Measurements from ENCODE around the gene TRIP13.
A peak's percentile ranks its signal among the peaks of the same experiment; 100 is the strongest.
"Not testable (repeated sequence)": the region's sequence is repeated elsewhere in the genome, so short reads cannot be mapped to it uniquely, and the experiment has no call there.

Gene TRIP13

GRCh38 chr5:914612-915011, 21.9 kb downstream of the TRIP13 start:
- H3K36me3 Mint-ChIP-seq, result no peaks in the 10 kb centered on the region
- no peaks in the 10 kb centered on the region for H3K9me3 Mint-ChIP-seq
- no peaks in the 10 kb centered on the region for H3K27me3 Mint-ChIP-seq
- no peak overlapping the region for H3K27ac Mint-ChIP-seq
- peaks cover 3% of the 10 kb centered on the region for H3K4me1 Mint-ChIP-seq
- H3K4me3 Mint-ChIP-seq, result no peak overlapping the region

- not testable (repeated sequence) for H3K36me3 Mint-ChIP-seq, H3K4me1 Mint-ChIP-seq, H3K27ac Mint-ChIP-seq, H3K27me3 Mint-ChIP-seq, H3K9me3 Mint-ChIP-seq, H3K4me3 Mint-ChIP-seq
Observed at GRCh38 chr5:915346-915745, 22.7 kb downstream of the TRIP13 start.

GRCh38 chr5:915946-916345, 23.3 kb downstream of the TRIP13 start:
- Mint-ChIP-seq H3K9me3 (no peaks in the 10 kb centered on the region), H3K36me3 (no peaks in the 10 kb centered on the region), H3K4me1 (peaks cover 3% of the 10 kb centered on the region), H3K27ac (no peak overlapping the region), H3K27me3 (no peaks in the 10 kb centered on the region), H3K4me3 (no peak overlapping the region)

- H3K27ac Mint-ChIP-seq, result no peak overlapping the region
- H3K9me3 Mint-ChIP-seq, result no peaks in the 10 kb centered on the region
- no peak overlapping the region for H3K4me3 Mint-ChIP-seq
- H3K4me1 Mint-ChIP-seq, result peaks cover 3% of the 10 kb centered on the region
- H3K27me3 Mint-ChIP-seq, result no peaks in the 10 kb centered on the region
- no peaks in the 10 kb centered on the region for H3K36me3 Mint-ChIP-seq
Observed at GRCh38 chr5:916441-917293, 24.0 kb downstream of the TRIP13 start.

GRCh38 chr5:918717-919116, 26.0 kb downstream of the TRIP13 start:
- not testable (repeated sequence) for H3K27ac Mint-ChIP-seq

GRCh38 chr5:919356-920000, 26.8 kb downstream of the TRIP13 start:
- H3K36me3 Mint-ChIP-seq, result no peaks in the 10 kb centered on the region
- no peaks in the 10 kb centered on the region for H3K27me3 Mint-ChIP-seq
- no peaks in the 10 kb centered on the region for H3K9me3 Mint-ChIP-seq
- no peak overlapping the region for H3K4me3 Mint-ChIP-seq
- no peak overlapping the region for H3K27ac Mint-ChIP-seq
- no peaks in the 10 kb centered on the region for H3K4me1 Mint-ChIP-seq

More at GRCh38 chr5:918717-919116, 26.0 kb downstream of the TRIP13 start:
- H3K4me3 Mint-ChIP-seq, H3K4me1 Mint-ChIP-seq, H3K27me3 Mint-ChIP-seq, H3K36me3 Mint-ChIP-seq, H3K9me3 Mint-ChIP-seq: not testable (repeated sequence)

- H3K9me3 Mint-ChIP-seq, result no peaks in the 10 kb centered on the region
- no peak overlapping the region for H3K4me3 Mint-ChIP-seq
- no peaks in the 10 kb centered on the region for H3K4me1 Mint-ChIP-seq
- H3K27ac Mint-ChIP-seq, result no peak overlapping the region
- no peaks in the 10 kb centered on the region for H3K36me3 Mint-ChIP-seq
- H3K27me3 Mint-ChIP-seq, result peaks cover 2% of the 10 kb centered on the region
Observed at GRCh38 chr5:920321-920720, 27.6 kb downstream of the TRIP13 start.

GRCh38 chr5:921456-922435, 29.1 kb downstream of the TRIP13 start:
- H3K27ac Mint-ChIP-seq, result no peak overlapping the region
- peaks cover 15% of the 10 kb centered on the region for H3K27me3 Mint-ChIP-seq
- no peaks in the 10 kb centered on the region for H3K4me1 Mint-ChIP-seq
- H3K4me3 Mint-ChIP-seq, result no peak overlapping the region
- H3K9me3 Mint-ChIP-seq, result no peaks in the 10 kb centered on the region
- no peaks in the 10 kb centered on the region for H3K36me3 Mint-ChIP-seq

- Mint-ChIP-seq H3K27ac (no peak overlapping the region), H3K4me1 (no peaks in the 10 kb centered on the region), H3K36me3 (no peaks in the 10 kb centered on the region), H3K27me3 (peaks cover 19% of the 10 kb centered on the region), H3K4me3 (no peak overlapping the region), H3K9me3 (no peaks in the 10 kb centered on the region)
Observed at GRCh38 chr5:922436-923280, 30.0 kb downstream of the TRIP13 start.

- H3K27me3 Mint-ChIP-seq, result peaks cover 22% of the 10 kb centered on the region
- no peaks in the 10 kb centered on the region for H3K9me3 Mint-ChIP-seq
- H3K4me1 Mint-ChIP-seq, result no peaks in the 10 kb centered on the region
- H3K4me3 Mint-ChIP-seq, result no peak overlapping the region
- H3K27ac Mint-ChIP-seq, result no peak overlapping the region
- no peaks in the 10 kb centered on the region for H3K36me3 Mint-ChIP-seq
Observed at GRCh38 chr5:923281-923873, 30.7 kb downstream of the TRIP13 start.

GRCh38 chr5:926417-927171, 33.9 kb downstream of the TRIP13 start:
- peak overlapping the region; percentile 43 for H3K4me3 Mint-ChIP-seq
- H3K27me3 Mint-ChIP-seq, result peaks cover 24% of the 10 kb centered on the region
- H3K27ac Mint-ChIP-seq, result no peak overlapping the region
- H3K36me3 Mint-ChIP-seq, result no peaks in the 10 kb centered on the region
- no peaks in the 10 kb centered on the region for H3K9me3 Mint-ChIP-seq
- no peaks in the 10 kb centered on the region for H3K4me1 Mint-ChIP-seq

- Mint-ChIP-seq H3K36me3 (no peaks in the 10 kb centered on the region), H3K4me3 (peak overlapping the region; percentile 40), H3K4me1 (no peaks in the 10 kb centered on the region), H3K27me3 (peaks cover 24% of the 10 kb centered on the region), H3K9me3 (no peaks in the 10 kb centered on the region), H3K27ac (no peak overlapping the region)
Observed at GRCh38 chr5:927172-928015, 34.7 kb downstream of the TRIP13 start.

GRCh38 chr5:929182-929581, 36.5 kb downstream of the TRIP13 start:
- H3K4me1 Mint-ChIP-seq, H3K27ac Mint-ChIP-seq, H3K36me3 Mint-ChIP-seq, H3K9me3 Mint-ChIP-seq, H3K4me3 Mint-ChIP-seq: not testable (repeated sequence)
- H3K27me3 Mint-ChIP-seq, result peaks cover 24% of the 10 kb centered on the region

Data from activated naive CD4-positive, alpha-beta T cell treated with anti-CD3 and anti-CD28 coated beads, Interleukin-2, amount 50 U/mL, for 24 hours (primary cell).